ENCODE results near the gene FOXD3. TPM values are rescaled to one million over a fixed set of nuclear protein-coding genes. Genes with fewer than 3 reads are reported as not detected.

FOXD3 gene
- total RNA-seq, 2 donors from 2014 or later: 0.48 to 1.1 TPM

- H3K4me3 ChIP-seq: peak overlapping the region; percentile 29 to 54
- H3K4me1 ChIP-seq: peaks cover 0 to 48% of the 10 kb centered on the region in 2 donors
- H3K9me3 ChIP-seq: no peaks in the 10 kb centered on the region
- DNase-seq (ENCODE audit: low spot score): no peak
- peak overlapping the region in 1 of 2 donors; percentile 40 for H3K27ac ChIP-seq
- H3K27me3 ChIP-seq: peaks cover 79 to 89% of the 10 kb centered on the region in 2 donors
- no peak for TF ChIP-seq CTCF (IDR thresholded peaks at IDR 0.05)
- H3K36me3 ChIP-seq: no peaks in the 10 kb centered on the region
Measured at GRCh38 chr1:63322944-63323864, 837 bp downstream of the FOXD3 start.

GRCh38 chr1:63323865-63324778 is 1.8 kb downstream of the FOXD3 start:
- H3K27me3 ChIP-seq: peaks cover 75 to 88% of the 10 kb centered on the region in 2 donors

GRCh38 chr1:63324779-63325119 is 2.4 kb downstream of the FOXD3 start:
- peaks cover 69 to 87% of the 10 kb centered on the region in 2 donors for H3K27me3 ChIP-seq
- H3K36me3 ChIP-seq: no peaks in the 10 kb centered on the region
- H3K4me3 ChIP-seq: no peak overlapping the region
- peaks cover 0 to 49% of the 10 kb centered on the region in 2 donors for H3K4me1 ChIP-seq
- no peak for TF ChIP-seq CTCF (IDR thresholded peaks at IDR 0.05)
- no peak for DNase-seq (ENCODE audit: low spot score)
- no peaks in the 10 kb centered on the region for H3K9me3 ChIP-seq
- H3K27ac ChIP-seq: no peak overlapping the region

More at GRCh38 chr1:63323865-63324778, 1.8 kb downstream of the FOXD3 start:
- Histone ChIP-seq H3K36me3 (no peaks in the 10 kb centered on the region), H3K4me1 (peaks cover 0 to 48% of the 10 kb centered on the region in 2 donors), H3K9me3 (no peaks in the 10 kb centered on the region), H3K4me3 (peak overlapping the region in 1 of 2 donors; percentile 54), H3K27ac (no peak overlapping the region)
- TF ChIP-seq CTCF (IDR thresholded peaks at IDR 0.05): no peak
- DNase-seq (ENCODE audit: low spot score): no peak

GRCh38 chr1:63325279-63325985 is 3.1 kb downstream of the FOXD3 start:
- no peaks in the 10 kb centered on the region for H3K9me3 ChIP-seq
- no peak for DNase-seq (ENCODE audit: low spot score)
- H3K27me3 ChIP-seq: peaks cover 66 to 87% of the 10 kb centered on the region in 2 donors
- TF ChIP-seq CTCF (IDR thresholded peaks at IDR 0.05): no peak
- no peak overlapping the region for H3K27ac ChIP-seq
- H3K36me3 ChIP-seq: no peaks in the 10 kb centered on the region
- H3K4me3 ChIP-seq: no peak overlapping the region
- H3K4me1 ChIP-seq: peaks cover 0 to 49% of the 10 kb centered on the region in 2 donors

GRCh38 chr1:63326106-63326472 is 3.7 kb downstream of the FOXD3 start:
- H3K36me3 ChIP-seq: no peaks in the 10 kb centered on the region
- no peak for TF ChIP-seq CTCF (IDR thresholded peaks at IDR 0.05)
- no peak overlapping the region for H3K4me3 ChIP-seq
- H3K27ac ChIP-seq: no peak overlapping the region
- H3K9me3 ChIP-seq: no peaks in the 10 kb centered on the region
- H3K27me3 ChIP-seq: peaks cover 60 to 87% of the 10 kb centered on the region in 2 donors
- DNase-seq (ENCODE audit: low spot score): no peak
- peaks cover 0 to 45% of the 10 kb centered on the region in 2 donors for H3K4me1 ChIP-seq
